ENCODE measurements around the gene CXCL10.

Gene CXCL10

GRCh38 chr4:76009311-76009710, 14.0 kb downstream of the CXCL10 start:
- in situ Hi-C loops (cut with MboI; ENCODE audit: low sequenced_read_pairs, unreplicated experiment) = no loop called here

GRCh38 chr4:76007089-76007862, 16.0 kb downstream of the CXCL10 start, which contains the start of gene CXCL9:
Gene CXCL9 (minus strand): TSS chr4:76007509. CDS start chr4:76007449, 60 bp downstream.
- DNase-seq (ENCODE audit: low spot score) = no peak
- TF ChIP-seq CTCF (IDR thresholded peaks at IDR 0.05; ENCODE audit: borderline replicate concordance, control extremely low read depth, extremely low read depth, insufficient read depth, missing control alignments) = no peak
- in situ Hi-C loops (cut with MboI; ENCODE audit: low sequenced_read_pairs, unreplicated experiment) = no loop called here

More at GRCh38 chr4:76009311-76009710, 14.0 kb downstream of the CXCL10 start:
- DNase-seq (ENCODE audit: low spot score) = no peak
- TF ChIP-seq CTCF (IDR thresholded peaks at IDR 0.05; ENCODE audit: borderline replicate concordance, control extremely low read depth, extremely low read depth, insufficient read depth, missing control alignments) = no peak

GRCh38 chr4:76003620-76004019, 19.7 kb downstream of the CXCL10 start:
- in situ Hi-C loops (cut with MboI; ENCODE audit: low sequenced_read_pairs, unreplicated experiment) = loop anchor here (5.0 kb wide), 1 partner anchor 64 kb away; no protein-coding TSS in a partner anchor
- no peak for DNase-seq (ENCODE audit: low spot score)
- TF ChIP-seq CTCF (IDR thresholded peaks at IDR 0.05; ENCODE audit: borderline replicate concordance, control extremely low read depth, extremely low read depth, insufficient read depth, missing control alignments) = no peak

GRCh38 chr4:76003035-76003434, 20.3 kb downstream of the CXCL10 start:
- no peak for TF ChIP-seq CTCF (IDR thresholded peaks at IDR 0.05; ENCODE audit: borderline replicate concordance, control extremely low read depth, extremely low read depth, insufficient read depth, missing control alignments)
- no peak for DNase-seq (ENCODE audit: low spot score)
- in situ Hi-C loops (cut with MboI; ENCODE audit: low sequenced_read_pairs, unreplicated experiment) = loop anchor here (5.0 kb wide), 1 partner anchor 64 kb away; no protein-coding TSS in a partner anchor

- no peak for DNase-seq (ENCODE audit: low spot score)
- in situ Hi-C loops (cut with MboI; ENCODE audit: low sequenced_read_pairs, unreplicated experiment) = loop anchor here (5.0 kb wide), 1 partner anchor 65 kb away; no protein-coding TSS in a partner anchor
- TF ChIP-seq CTCF (IDR thresholded peaks at IDR 0.05; ENCODE audit: borderline replicate concordance, control extremely low read depth, extremely low read depth, insufficient read depth, missing control alignments) = no peak
Measured at GRCh38 chr4:76002176-76002575, 21.1 kb downstream of the CXCL10 start.

GRCh38 chr4:76001700-76002099, 21.6 kb downstream of the CXCL10 start:
- no peak for TF ChIP-seq CTCF (IDR thresholded peaks at IDR 0.05; ENCODE audit: borderline replicate concordance, control extremely low read depth, extremely low read depth, insufficient read depth, missing control alignments)

More at GRCh38 chr4:76001700-76002099, 21.6 kb downstream of the CXCL10 start:
- no peak for DNase-seq (ENCODE audit: low spot score)
- in situ Hi-C loops (cut with MboI; ENCODE audit: low sequenced_read_pairs, unreplicated experiment) = loop anchor here (5.0 kb wide), 1 partner anchor 66 kb away; no protein-coding TSS in a partner anchor

Measured in GM13976 (cell line).